K562 (cell line): ENCODE measurements around the gene ARMC7. TPM values are rescaled to one million over a fixed set of nuclear protein-coding genes. Genes with fewer than 3 reads are reported as not detected.
A peak's percentile ranks its signal among the peaks of the same experiment; 100 is the strongest.

Source experiments
- RAD21 ChIP-seq, 2 experiments: fragments of 250-450 bp in 1 of 2; fragments of 450-650 bp in 1 of 2; sonication (Bioruptor Pico) in 1 of 2; formaldehyde crosslinking in 1 of 2; IDR thresholded peaks in 1 of 2; conservative IDR thresholded peaks in 1 of 2; 2 replicates each; pipeline versions ENCODE4 v1.4.0 to v1.8.0; 2020 to 2022; ENCODE audit warnings: mild to moderate bottlenecking in 2 of 2, moderate library complexity in 1 of 2
- RAD51 ChIP-seq: fragments of 450-650 bp; IDR thresholded peaks from 2 replicates; pipeline ENCODE4 v1.7.1; 2016; ENCODE audit warnings: low read depth, mild to moderate bottlenecking, borderline replicate concordance
- SIN3A ChIP-seq, 2 experiments: fragments of 150-350 bp in 1 of 2; IDR thresholded peaks; 2 replicates each; pipeline ENCODE4 v1.6.1; 2011 to 2016; ENCODE audit warnings: borderline replicate concordance in 2 of 2, low read depth in 2 of 2, low read length in 2 of 2, mild to moderate bottlenecking in 2 of 2, moderate library complexity in 2 of 2; ENCODE audit not compliant: control insufficient read depth in 1 of 2
- SUPT5H ChIP-seq: fragments of 450-650 bp; IDR thresholded peaks from 2 replicates; pipeline ENCODE4 v1.6.1; 2016
- TEAD1 ChIP-seq, 2 experiments: fragments of 450-650 bp in 1 of 2; sonication (generic) in 1 of 2; formaldehyde crosslinking; IDR thresholded peaks; 2 replicates each; pipeline versions ENCODE4 v1.4.0 to v1.8.0; 2020 to 2022; ENCODE audit warnings: mild to moderate bottlenecking in 2 of 2, missing genetic modification reagents in 1 of 2
- TEAD2 ChIP-seq: fragments of 450-650 bp; IDR thresholded peaks from 2 replicates; pipeline ENCODE4 v1.6.1; 2016; ENCODE audit warnings: missing genetic modification characterization, control low read depth, missing compliant biosample characterization
- polyA plus RNA-seq, 8 experiments: library from polyadenylated mRNA; depleted of rRNA in 4 of 8; stranded (reverse) in 5 of 8; unstranded in 3 of 8; fragments of >200 nt; fragmentation: Nextera tagmentation in 2 of 8; fragmentation: Illumina TruSeq in 1 of 8; extraction: Ambion mirVana in 2 of 8; extraction: Trizol in 1 of 8; gene quantifications; 2 replicates each; pipeline versions ENCODE4 v1.2.1 to v1.2.3, GENCODE V29; 2011 to 2014; ENCODE audit warnings: inconsistent platforms in 1 of 8, missing spikeins in 1 of 8
- total RNA-seq, 7 experiments: library from RNA; depleted of rRNA in 6 of 7; stranded (reverse); fragments of >200 nt in 6 of 7; fragmentation: Illumina TruSeq in 2 of 7; extraction: Trizol in 2 of 7; gene quantifications; 2 replicates each; pipeline versions ENCODE4 v1.2.1 to v1.2.3, GENCODE V29; 2011 to 2021; ENCODE audit warnings: low replicate concordance in 1 of 7
- TF ChIP-seq, protein P1 (sequence below): fragments of 450-650 bp; formaldehyde crosslinking; IDR thresholded peaks from 2 replicates; pipeline ENCODE4 v1.4.0; 2020; ENCODE audit warnings: mild to moderate bottlenecking, mixed read lengths
- TF ChIP-seq, protein P2 (sequence below): fragments of 250-450 bp; sonication (Bioruptor Pico); IDR thresholded peaks from 2 replicates; pipeline ENCODE4 v1.8.0; 2021; ENCODE audit warnings: moderate library complexity, mild to moderate bottlenecking, inconsistent platforms
- TF ChIP-seq, protein P3 (sequence below): sonication (generic); formaldehyde crosslinking; IDR thresholded peaks from 2 replicates; pipeline ENCODE4 v1.9.0; 2022; ENCODE audit warnings: mild to moderate bottlenecking, missing genetic modification reagents
- TF ChIP-seq, protein P4 (sequence below), 2 experiments: IDR thresholded peaks; 2 replicates each; pipeline ENCODE4 v1.6.1; 2011; ENCODE audit warnings: borderline replicate concordance in 1 of 2, control low read depth in 1 of 2, low read depth in 1 of 2, low read length in 1 of 2, mild to moderate bottlenecking in 1 of 2, mixed read lengths in 1 of 2, moderate library complexity in 1 of 2; ENCODE audit not compliant: insufficient read depth in 1 of 2, insufficient read length in 1 of 2, poor library complexity in 1 of 2, severe bottlenecking in 1 of 2; ENCODE audit errors: extremely low read depth in 1 of 2
- TF ChIP-seq, protein P5 (sequence below): fragments of 450-650 bp; IDR thresholded peaks from 2 replicates; pipeline ENCODE4 v1.7.1; 2018; ENCODE audit warnings: mild to moderate bottlenecking, low read depth; ENCODE audit not compliant: partially characterized antibody
- TF ChIP-seq, protein P6 (sequence below): fragments of 450-650 bp; formaldehyde crosslinking; IDR thresholded peaks from 2 replicates; pipeline ENCODE4 v1.4.0; 2020; ENCODE audit warnings: mild to moderate bottlenecking, moderate library complexity
- TF ChIP-seq, protein P7 (sequence below): fragments of 250-450 bp; sonication (Bioruptor Pico); IDR thresholded peaks from 2 replicates; pipeline ENCODE4 v1.5.0; 2022; ENCODE audit warnings: mild to moderate bottlenecking

The ARMC7 gene
- total and polyA plus RNA-seq, 9 of the 15 experiments (the other 6 are each of a cell fraction or from before 2014, with no cell fraction given) = 1.4 to 15.2 (median 5.9) TPM

DNA sequence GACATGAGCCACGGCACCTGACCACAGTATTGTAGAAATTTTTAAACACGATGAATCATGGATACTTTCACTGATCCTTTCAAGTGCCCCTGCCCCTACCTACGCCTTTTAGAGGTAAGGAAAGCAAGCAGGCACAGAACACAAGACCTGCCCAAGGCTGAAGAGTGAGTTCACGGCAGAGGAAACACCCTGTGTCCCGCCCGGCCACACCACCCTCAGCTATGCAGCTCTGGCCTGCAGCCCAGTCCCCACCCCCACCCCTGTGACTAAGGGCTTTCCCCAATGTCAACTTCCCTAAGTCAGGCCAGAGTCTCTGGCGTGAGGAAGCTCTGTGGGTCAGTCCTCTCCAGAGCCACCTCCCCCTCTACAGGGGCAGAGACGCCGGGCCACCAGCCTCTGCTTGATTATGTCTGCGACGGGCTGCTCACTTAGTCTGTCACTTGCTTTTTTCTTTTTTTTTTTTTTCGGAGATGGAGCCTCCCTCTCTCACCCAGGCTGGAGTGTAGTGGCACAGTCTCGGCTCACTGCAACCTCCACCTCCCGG is 13.6 kb upstream of the ARMC7 start (continued):
- TF ChIP-seq, protein P1, sequence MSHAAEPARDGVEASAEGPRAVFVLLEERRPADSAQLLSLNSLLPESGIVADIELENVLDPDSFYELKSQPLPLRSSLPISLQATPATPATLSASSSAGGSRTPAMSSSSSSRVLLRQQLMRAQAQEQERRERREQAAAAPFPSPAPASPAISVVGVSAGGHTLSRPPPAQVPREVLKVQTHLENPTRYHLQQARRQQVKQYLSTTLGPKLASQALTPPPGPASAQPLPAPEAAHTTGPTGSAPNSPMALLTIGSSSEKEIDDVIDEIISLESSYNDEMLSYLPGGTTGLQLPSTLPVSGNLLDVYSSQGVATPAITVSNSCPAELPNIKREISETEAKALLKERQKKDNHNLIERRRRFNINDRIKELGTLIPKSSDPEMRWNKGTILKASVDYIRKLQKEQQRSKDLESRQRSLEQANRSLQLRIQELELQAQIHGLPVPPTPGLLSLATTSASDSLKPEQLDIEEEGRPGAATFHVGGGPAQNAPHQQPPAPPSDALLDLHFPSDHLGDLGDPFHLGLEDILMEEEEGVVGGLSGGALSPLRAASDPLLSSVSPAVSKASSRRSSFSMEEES = no peak
- no peak; the same call in 1 of the 2 replicates for TF ChIP-seq RAD51
- TF ChIP-seq, protein P2, sequence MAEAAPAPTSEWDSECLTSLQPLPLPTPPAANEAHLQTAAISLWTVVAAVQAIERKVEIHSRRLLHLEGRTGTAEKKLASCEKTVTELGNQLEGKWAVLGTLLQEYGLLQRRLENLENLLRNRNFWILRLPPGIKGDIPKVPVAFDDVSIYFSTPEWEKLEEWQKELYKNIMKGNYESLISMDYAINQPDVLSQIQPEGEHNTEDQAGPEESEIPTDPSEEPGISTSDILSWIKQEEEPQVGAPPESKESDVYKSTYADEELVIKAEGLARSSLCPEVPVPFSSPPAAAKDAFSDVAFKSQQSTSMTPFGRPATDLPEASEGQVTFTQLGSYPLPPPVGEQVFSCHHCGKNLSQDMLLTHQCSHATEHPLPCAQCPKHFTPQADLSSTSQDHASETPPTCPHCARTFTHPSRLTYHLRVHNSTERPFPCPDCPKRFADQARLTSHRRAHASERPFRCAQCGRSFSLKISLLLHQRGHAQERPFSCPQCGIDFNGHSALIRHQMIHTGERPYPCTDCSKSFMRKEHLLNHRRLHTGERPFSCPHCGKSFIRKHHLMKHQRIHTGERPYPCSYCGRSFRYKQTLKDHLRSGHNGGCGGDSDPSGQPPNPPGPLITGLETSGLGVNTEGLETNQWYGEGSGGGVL (CRISPR knock-in tag) = no peak
- TF ChIP-seq, protein P3, sequence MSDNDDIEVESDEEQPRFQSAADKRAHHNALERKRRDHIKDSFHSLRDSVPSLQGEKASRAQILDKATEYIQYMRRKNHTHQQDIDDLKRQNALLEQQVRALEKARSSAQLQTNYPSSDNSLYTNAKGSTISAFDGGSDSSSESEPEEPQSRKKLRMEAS (CRISPR knock-in tag) = no peak; the same call in 1 of the 2 replicates
- TF ChIP-seq, protein P4, sequence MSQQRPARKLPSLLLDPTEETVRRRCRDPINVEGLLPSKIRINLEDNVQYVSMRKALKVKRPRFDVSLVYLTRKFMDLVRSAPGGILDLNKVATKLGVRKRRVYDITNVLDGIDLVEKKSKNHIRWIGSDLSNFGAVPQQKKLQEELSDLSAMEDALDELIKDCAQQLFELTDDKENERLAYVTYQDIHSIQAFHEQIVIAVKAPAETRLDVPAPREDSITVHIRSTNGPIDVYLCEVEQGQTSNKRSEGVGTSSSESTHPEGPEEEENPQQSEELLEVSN (IDR thresholded peaks at IDR 0.05; ENCODE audit: borderline replicate concordance in 1 of 2, extremely low read depth in 1 of 2, insufficient read depth in 1 of 2, insufficient read length in 1 of 2, low read depth in 1 of 2, low read length in 1 of 2, poor library complexity in 1 of 2, severe bottlenecking in 1 of 2) = peak; percentile 31 to 60
- 0 out of 2 replicates have a peak, but pooled peaks have one; percentile 42 for TF ChIP-seq SUPT5H
- TF ChIP-seq, protein P5, sequence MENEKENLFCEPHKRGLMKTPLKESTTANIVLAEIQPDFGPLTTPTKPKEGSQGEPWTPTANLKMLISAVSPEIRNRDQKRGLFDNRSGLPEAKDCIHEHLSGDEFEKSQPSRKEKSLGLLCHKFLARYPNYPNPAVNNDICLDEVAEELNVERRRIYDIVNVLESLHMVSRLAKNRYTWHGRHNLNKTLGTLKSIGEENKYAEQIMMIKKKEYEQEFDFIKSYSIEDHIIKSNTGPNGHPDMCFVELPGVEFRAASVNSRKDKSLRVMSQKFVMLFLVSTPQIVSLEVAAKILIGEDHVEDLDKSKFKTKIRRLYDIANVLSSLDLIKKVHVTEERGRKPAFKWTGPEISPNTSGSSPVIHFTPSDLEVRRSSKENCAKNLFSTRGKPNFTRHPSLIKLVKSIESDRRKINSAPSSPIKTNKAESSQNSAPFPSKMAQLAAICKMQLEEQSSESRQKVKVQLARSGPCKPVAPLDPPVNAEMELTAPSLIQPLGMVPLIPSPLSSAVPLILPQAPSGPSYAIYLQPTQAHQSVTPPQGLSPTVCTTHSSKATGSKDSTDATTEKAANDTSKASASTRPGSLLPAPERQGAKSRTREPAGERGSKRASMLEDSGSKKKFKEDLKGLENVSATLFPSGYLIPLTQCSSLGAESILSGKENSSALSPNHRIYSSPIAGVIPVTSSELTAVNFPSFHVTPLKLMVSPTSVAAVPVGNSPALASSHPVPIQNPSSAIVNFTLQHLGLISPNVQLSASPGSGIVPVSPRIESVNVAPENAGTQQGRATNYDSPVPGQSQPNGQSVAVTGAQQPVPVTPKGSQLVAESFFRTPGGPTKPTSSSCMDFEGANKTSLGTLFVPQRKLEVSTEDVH = no peak
- TF ChIP-seq RAD21 (CRISPR knock-in tag; conservative IDR thresholded peaks at IDR 0.05 in 1 of 2, IDR thresholded peaks at IDR 0.05 in 1 of 2) = peak in 1 of 2 experiments; percentile 41; a peak in 2 of 4 replicates
- peak; percentile 92 to 93 for TF ChIP-seq TEAD1 (CRISPR knock-in tag; IDR thresholded peaks at IDR 0.05)
- TF ChIP-seq SIN3A (IDR thresholded peaks at IDR 0.05; ENCODE audit: borderline replicate concordance in 2 of 2, control insufficient read depth in 1 of 2, low read depth in 2 of 2, low read length in 2 of 2) = peak in 1 of 2 experiments; percentile 61; a peak in 1 of 4 replicates
- peak; percentile 74; the same call in 1 of the 2 replicates for TF ChIP-seq TEAD2 (tag)
- TF ChIP-seq, protein P6, sequence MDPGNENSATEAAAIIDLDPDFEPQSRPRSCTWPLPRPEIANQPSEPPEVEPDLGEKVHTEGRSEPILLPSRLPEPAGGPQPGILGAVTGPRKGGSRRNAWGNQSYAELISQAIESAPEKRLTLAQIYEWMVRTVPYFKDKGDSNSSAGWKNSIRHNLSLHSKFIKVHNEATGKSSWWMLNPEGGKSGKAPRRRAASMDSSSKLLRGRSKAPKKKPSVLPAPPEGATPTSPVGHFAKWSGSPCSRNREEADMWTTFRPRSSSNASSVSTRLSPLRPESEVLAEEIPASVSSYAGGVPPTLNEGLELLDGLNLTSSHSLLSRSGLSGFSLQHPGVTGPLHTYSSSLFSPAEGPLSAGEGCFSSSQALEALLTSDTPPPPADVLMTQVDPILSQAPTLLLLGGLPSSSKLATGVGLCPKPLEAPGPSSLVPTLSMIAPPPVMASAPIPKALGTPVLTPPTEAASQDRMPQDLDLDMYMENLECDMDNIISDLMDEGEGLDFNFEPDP (CRISPR knock-in tag) = no peak
- TF ChIP-seq, protein P7, sequence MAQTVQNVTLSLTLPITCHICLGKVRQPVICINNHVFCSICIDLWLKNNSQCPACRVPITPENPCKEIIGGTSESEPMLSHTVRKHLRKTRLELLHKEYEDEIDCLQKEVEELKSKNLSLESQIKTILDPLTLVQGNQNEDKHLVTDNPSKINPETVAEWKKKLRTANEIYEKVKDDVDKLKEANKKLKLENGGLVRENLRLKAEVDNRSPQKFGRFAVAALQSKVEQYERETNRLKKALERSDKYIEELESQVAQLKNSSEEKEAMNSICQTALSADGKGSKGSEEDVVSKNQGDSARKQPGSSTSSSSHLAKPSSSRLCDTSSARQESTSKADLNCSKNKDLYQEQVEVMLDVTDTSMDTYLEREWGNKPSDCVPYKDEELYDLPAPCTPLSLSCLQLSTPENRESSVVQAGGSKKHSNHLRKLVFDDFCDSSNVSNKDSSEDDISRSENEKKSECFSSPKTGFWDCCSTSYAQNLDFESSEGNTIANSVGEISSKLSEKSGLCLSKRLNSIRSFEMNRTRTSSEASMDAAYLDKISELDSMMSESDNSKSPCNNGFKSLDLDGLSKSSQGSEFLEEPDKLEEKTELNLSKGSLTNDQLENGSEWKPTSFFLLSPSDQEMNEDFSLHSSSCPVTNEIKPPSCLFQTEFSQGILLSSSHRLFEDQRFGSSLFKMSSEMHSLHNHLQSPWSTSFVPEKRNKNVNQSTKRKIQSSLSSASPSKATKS (CRISPR knock-in tag) = no peak
